KMS-11 (cell line): ENCODE measurements around the gene TGFA.

Source experiments
- H2AFZ ChIP-seq: fragments of 200-600 bp; sonication (generic); 2 replicates; pipeline ENCODE4 v1.6.1; 2016; ENCODE audit warnings: antibody characterized with exemption, mixed run types, low read depth
- H3K27ac ChIP-seq: fragments of 200-600 bp; sonication (generic); 2 replicates; pipeline ENCODE4 v1.6.1; 2016; ENCODE audit warnings: mild to moderate bottlenecking, mixed run types
- H3K27me3 ChIP-seq: fragments of 200-600 bp; sonication (generic); 2 replicates; pipeline ENCODE4 v1.6.1; 2017; ENCODE audit warnings: mild to moderate bottlenecking, low read depth, mixed run types, moderate library complexity; ENCODE audit not compliant: insufficient read depth
- H3K36me3 ChIP-seq: fragments of 200-600 bp; sonication (generic); 2 replicates; pipeline ENCODE4 v1.6.1; 2017; ENCODE audit warnings: mild to moderate bottlenecking, mixed run types; ENCODE audit not compliant: insufficient read depth
- H3K4me1 ChIP-seq: fragments of 200-600 bp; sonication (generic); 2 replicates; pipeline ENCODE4 v1.6.1; 2016; ENCODE audit warnings: mild to moderate bottlenecking, low read depth, mixed run types; ENCODE audit not compliant: poor library complexity, severe bottlenecking
- H3K4me2 ChIP-seq: fragments of 200-600 bp; sonication (generic); 2 replicates; pipeline ENCODE4 v1.7.0; 2016; ENCODE audit warnings: mild to moderate bottlenecking, mixed run types
- H3K4me3 ChIP-seq: fragments of 200-600 bp; sonication (generic); IDR thresholded peaks from 2 replicates; pipeline ENCODE4 v1.6.1; 2017; ENCODE audit warnings: low read depth, low read length, mixed read lengths; ENCODE audit not compliant: insufficient read depth
- H3K79me2 ChIP-seq: fragments of 200-600 bp; sonication (generic); 2 replicates; pipeline ENCODE4 v1.6.1; 2016; ENCODE audit warnings: low read depth, mixed run types; ENCODE audit not compliant: insufficient read depth
- H3K9ac ChIP-seq: fragments of 200-600 bp; sonication (generic); 2 replicates; pipeline ENCODE4 v1.6.1; 2016; ENCODE audit warnings: mild to moderate bottlenecking, mixed run types
- H4K20me1 ChIP-seq: fragments of 200-600 bp; sonication (generic); 2 replicates; pipeline ENCODE4 v1.6.1; 2016; ENCODE audit warnings: mild to moderate bottlenecking, mixed run types; ENCODE audit not compliant: insufficient read depth
- TF ChIP-seq, protein P1 (sequence below): fragments of 200-600 bp; sonication (generic); conservative IDR thresholded peaks from 2 replicates; pipeline ENCODE4 v1.6.1; 2017; ENCODE audit warnings: low read depth, mild to moderate bottlenecking, antibody characterized with exemption, low read length, moderate library complexity, mixed read lengths

Gene TGFA

GRCh38 chr2:70546376-70546775 lies 7.2 kb downstream of the TGFA start:
- no peaks in the 10 kb centered on the region for H3K36me3 ChIP-seq
- 0 out of 2 replicates have a peak, but pooled peaks cover 5% of the 10 kb centered on the region for H3K79me2 ChIP-seq
- H3K27ac ChIP-seq: no peak overlapping the region
- no peak overlapping the region for H3K4me3 ChIP-seq
- H4K20me1 ChIP-seq: no peaks in the 10 kb centered on the region
- TF ChIP-seq, protein P1, sequence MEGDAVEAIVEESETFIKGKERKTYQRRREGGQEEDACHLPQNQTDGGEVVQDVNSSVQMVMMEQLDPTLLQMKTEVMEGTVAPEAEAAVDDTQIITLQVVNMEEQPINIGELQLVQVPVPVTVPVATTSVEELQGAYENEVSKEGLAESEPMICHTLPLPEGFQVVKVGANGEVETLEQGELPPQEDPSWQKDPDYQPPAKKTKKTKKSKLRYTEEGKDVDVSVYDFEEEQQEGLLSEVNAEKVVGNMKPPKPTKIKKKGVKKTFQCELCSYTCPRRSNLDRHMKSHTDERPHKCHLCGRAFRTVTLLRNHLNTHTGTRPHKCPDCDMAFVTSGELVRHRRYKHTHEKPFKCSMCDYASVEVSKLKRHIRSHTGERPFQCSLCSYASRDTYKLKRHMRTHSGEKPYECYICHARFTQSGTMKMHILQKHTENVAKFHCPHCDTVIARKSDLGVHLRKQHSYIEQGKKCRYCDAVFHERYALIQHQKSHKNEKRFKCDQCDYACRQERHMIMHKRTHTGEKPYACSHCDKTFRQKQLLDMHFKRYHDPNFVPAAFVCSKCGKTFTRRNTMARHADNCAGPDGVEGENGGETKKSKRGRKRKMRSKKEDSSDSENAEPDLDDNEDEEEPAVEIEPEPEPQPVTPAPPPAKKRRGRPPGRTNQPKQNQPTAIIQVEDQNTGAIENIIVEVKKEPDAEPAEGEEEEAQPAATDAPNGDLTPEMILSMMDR: no peak
- no peaks in the 10 kb centered on the region for H3K27me3 ChIP-seq
- no peak overlapping the region for H3K9ac ChIP-seq
- no peaks in the 10 kb centered on the region for H3K4me1 ChIP-seq
- no peak overlapping the region for H2AFZ ChIP-seq
- H3K4me2 ChIP-seq: no peak overlapping the region

DNA sequence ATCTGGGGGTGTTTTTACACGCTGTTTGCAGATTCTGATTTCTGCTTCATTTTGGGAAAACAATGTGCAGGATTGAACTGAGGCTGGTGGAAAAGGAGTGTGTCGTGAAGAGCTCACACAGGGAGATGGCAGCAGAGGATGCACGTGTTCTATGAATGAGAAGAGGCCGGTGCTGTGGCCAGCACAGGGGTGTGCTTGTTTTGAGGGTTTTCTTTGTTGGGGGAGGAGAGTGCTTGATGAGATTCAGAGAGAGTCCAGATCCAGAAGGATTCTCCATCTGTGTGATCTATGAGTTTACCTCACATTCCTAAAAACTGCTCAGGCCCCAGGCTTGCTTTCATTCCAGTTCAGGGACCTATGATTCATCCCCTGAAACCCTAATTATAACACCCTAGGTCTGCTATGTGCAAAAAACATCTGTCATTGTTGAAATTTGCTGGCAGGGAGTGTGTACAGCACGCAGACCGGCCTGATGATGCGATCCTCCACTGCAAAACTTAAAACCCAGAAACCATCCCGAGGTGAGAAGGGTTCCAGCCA lies 12.1 kb downstream of the TGFA start:
- no peaks in the 10 kb centered on the region for H3K27me3 ChIP-seq
- no peaks in the 10 kb centered on the region for H3K79me2 ChIP-seq
- no peak overlapping the region for H3K4me3 ChIP-seq
- H3K27ac ChIP-seq: no peak overlapping the region
- no peaks in the 10 kb centered on the region for H3K36me3 ChIP-seq
- H2AFZ ChIP-seq: no peak overlapping the region
- no peaks in the 10 kb centered on the region for H4K20me1 ChIP-seq
- H3K4me2 ChIP-seq: no peak overlapping the region
- no peak overlapping the region for H3K9ac ChIP-seq
- TF ChIP-seq, protein P1: no peak
- no peaks in the 10 kb centered on the region for H3K4me1 ChIP-seq

GRCh38 chr2:70537840-70538239 lies 15.8 kb downstream of the TGFA start:
- Histone ChIP-seq H3K4me2 (no peak overlapping the region), H3K9ac (no peak overlapping the region), H4K20me1 (no peaks in the 10 kb centered on the region), H3K27me3 (no peaks in the 10 kb centered on the region), H3K79me2 (no peaks in the 10 kb centered on the region), H3K4me3 (no peak overlapping the region), H3K36me3 (no peaks in the 10 kb centered on the region), H3K27ac (no peak overlapping the region), H2AFZ (no peak overlapping the region), H3K4me1 (no peaks in the 10 kb centered on the region)
- TF ChIP-seq, protein P1: no peak

DNA sequence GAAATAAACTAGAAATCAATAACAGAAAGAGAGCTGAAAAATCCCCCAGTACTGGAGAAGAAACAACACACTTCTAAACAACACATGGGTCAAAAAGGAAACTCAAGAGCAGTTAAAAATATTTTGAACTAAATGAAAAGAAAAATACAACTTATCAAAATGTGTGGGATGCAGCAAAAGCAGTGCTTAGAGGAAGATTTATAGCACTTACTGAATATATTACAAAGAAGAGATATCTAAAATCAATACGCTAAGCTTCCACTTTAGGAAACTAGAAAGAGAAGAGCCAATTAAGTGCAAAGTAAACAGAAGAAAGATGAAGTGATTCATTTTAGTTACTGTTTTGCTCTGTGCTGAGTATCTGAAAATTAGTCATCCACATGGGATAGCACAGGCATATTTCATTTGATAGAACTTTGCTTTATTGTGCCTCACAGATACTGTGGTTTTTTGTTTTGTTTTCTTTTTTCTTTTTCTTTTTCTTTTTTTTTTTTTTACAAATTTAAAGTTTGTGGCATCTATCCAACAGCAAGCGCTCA lies 17.0 kb downstream of the TGFA start:
- Histone ChIP-seq H3K27me3 (no peaks in the 10 kb centered on the region), H3K27ac (no peak overlapping the region), H3K36me3 (no peaks in the 10 kb centered on the region), H4K20me1 (no peaks in the 10 kb centered on the region), H3K4me2 (no peak overlapping the region), H3K79me2 (no peaks in the 10 kb centered on the region), H3K4me1 (no peaks in the 10 kb centered on the region), H2AFZ (no peak overlapping the region), H3K9ac (no peak overlapping the region), H3K4me3 (no peak overlapping the region)
- TF ChIP-seq, protein P1: no peak
